Esophagus squamous epithelium (tissue), 4 donors: ENCODE results near the gene ANAPC13.

Experiments used
- CTCF ChIP-seq, 6 experiments: fragments of 450-650 bp in 4 of 6; fragments of 200-600 bp in 2 of 6; sonication (generic) in 2 of 6; IDR thresholded peaks; one replicate each; pipeline ENCODE4 v1.5.1; 2016 to 2019; ENCODE audit warnings: antibody characterized with exemption in 6 of 6, mild to moderate bottlenecking in 4 of 6, moderate library complexity in 4 of 6
- POLR2A ChIP-seq, 4 donors: fragments of 450-650 bp; IDR thresholded peaks; one replicate each; pipeline ENCODE4 v1.6.1; 2017; ENCODE audit warnings: antibody characterized with exemption in 4 of 4, mild to moderate bottlenecking in 4 of 4, moderate library complexity in 3 of 4

- TF ChIP-seq CTCF (IDR thresholded peaks at IDR 0.05) (no peak), POLR2A (IDR thresholded peaks at IDR 0.05) (no peak)
Measured at GRCh38 chr3:134449951-134450350, 35.8 kb downstream of the ANAPC13 start.
